ENCODE measurements around the gene C13orf42. TPM values are rescaled to one million over a fixed set of nuclear protein-coding genes. Genes with fewer than 3 reads are reported as not detected.

The C13orf42 gene
- total and polyA plus RNA-seq, 4 donors: 0.06 to 0.20 (median 0.12) TPM

- no peak overlapping the region for H3K4me3 ChIP-seq (ENCODE audit: low read depth, low read length)
- WGBS (ENCODE audit: insufficient coverage): 97% methylated on average over 4 of the region's 5 CpGs
- H3K27me3 ChIP-seq (ENCODE audit: control insufficient read depth, insufficient read depth, low read length): no peaks in the 10 kb centered on the region
- H3K4me1 ChIP-seq (ENCODE audit: control insufficient read depth, insufficient read depth, low read length): no peaks in the 10 kb centered on the region
- no peaks in the 10 kb centered on the region for H3K36me3 ChIP-seq (ENCODE audit: control insufficient read depth, insufficient read depth, low read length)
- no peak overlapping the region for H3K27ac ChIP-seq (ENCODE audit: low read depth, low read length)
- H3K9me3 ChIP-seq (ENCODE audit: control insufficient read depth, insufficient read depth, low read length): no peaks in the 10 kb centered on the region
- no peak for DNase-seq (ENCODE audit: low read depth in 4 of 6, low spot score in 6 of 6)
Observed at GRCh38 chr13:51041710-51042109, 69.4 kb downstream of the C13orf42 start.

- 67% methylated on average over 1 of the region's 4 CpGs for WGBS (ENCODE audit: insufficient coverage)
- H3K4me1 ChIP-seq (ENCODE audit: control insufficient read depth, insufficient read depth, low read length): no peaks in the 10 kb centered on the region
- no peak overlapping the region for H3K27ac ChIP-seq (ENCODE audit: low read depth, low read length)
- DNase-seq (ENCODE audit: low read depth in 4 of 6, low spot score in 6 of 6): peak in 2 of 6 donors; percentile 81 to 90
- no peak overlapping the region for H3K4me3 ChIP-seq (ENCODE audit: low read depth, low read length)
- H3K9me3 ChIP-seq (ENCODE audit: control insufficient read depth, insufficient read depth, low read length): no peaks in the 10 kb centered on the region
- no peaks in the 10 kb centered on the region for H3K27me3 ChIP-seq (ENCODE audit: control insufficient read depth, insufficient read depth, low read length)
- no peaks in the 10 kb centered on the region for H3K36me3 ChIP-seq (ENCODE audit: control insufficient read depth, insufficient read depth, low read length)
Observed at GRCh38 chr13:51041126-51041525, 69.9 kb downstream of the C13orf42 start.

GRCh38 chr13:51040431-51040830, 70.6 kb downstream of the C13orf42 start:
- WGBS (ENCODE audit: insufficient coverage): 86% methylated on average over 7 of the region's 7 CpGs
- Histone ChIP-seq H3K4me1 (ENCODE audit: control insufficient read depth, insufficient read depth, low read length) (no peaks in the 10 kb centered on the region), H3K36me3 (ENCODE audit: control insufficient read depth, insufficient read depth, low read length) (no peaks in the 10 kb centered on the region)

GRCh38 chr13:51036418-51036817, 74.7 kb downstream of the C13orf42 start:
- no peaks in the 10 kb centered on the region for H3K4me1 ChIP-seq (ENCODE audit: control insufficient read depth, insufficient read depth, low read length)
- no peak overlapping the region for H3K27ac ChIP-seq (ENCODE audit: low read depth, low read length)
- no CpG with 5 or more reads among the region's 2 CpGs for WGBS (ENCODE audit: insufficient coverage)
- H3K27me3 ChIP-seq (ENCODE audit: control insufficient read depth, insufficient read depth, low read length): no peaks in the 10 kb centered on the region
- no peaks in the 10 kb centered on the region for H3K9me3 ChIP-seq (ENCODE audit: control insufficient read depth, insufficient read depth, low read length)
- no peaks in the 10 kb centered on the region for H3K36me3 ChIP-seq (ENCODE audit: control insufficient read depth, insufficient read depth, low read length)
- no peak for DNase-seq (ENCODE audit: low read depth in 4 of 6, low spot score in 6 of 6)
- H3K4me3 ChIP-seq (ENCODE audit: low read depth, low read length): no peak overlapping the region

More at GRCh38 chr13:51040431-51040830, 70.6 kb downstream of the C13orf42 start:
- Histone ChIP-seq H3K9me3 (ENCODE audit: control insufficient read depth, insufficient read depth, low read length) (no peaks in the 10 kb centered on the region), H3K27me3 (ENCODE audit: control insufficient read depth, insufficient read depth, low read length) (no peaks in the 10 kb centered on the region), H3K4me3 (ENCODE audit: low read depth, low read length) (no peak overlapping the region), H3K27ac (ENCODE audit: low read depth, low read length) (no peak overlapping the region)
- DNase-seq (ENCODE audit: low read depth in 4 of 6, low spot score in 6 of 6): no peak

- no peak overlapping the region for H3K27ac ChIP-seq (ENCODE audit: low read depth, low read length)
- H3K4me1 ChIP-seq (ENCODE audit: control insufficient read depth, insufficient read depth, low read length): no peaks in the 10 kb centered on the region
- 40% methylated on average over 1 of the region's 2 CpGs for WGBS (ENCODE audit: insufficient coverage)
- no peaks in the 10 kb centered on the region for H3K9me3 ChIP-seq (ENCODE audit: control insufficient read depth, insufficient read depth, low read length)
- H3K36me3 ChIP-seq (ENCODE audit: control insufficient read depth, insufficient read depth, low read length): no peaks in the 10 kb centered on the region
- no peaks in the 10 kb centered on the region for H3K27me3 ChIP-seq (ENCODE audit: control insufficient read depth, insufficient read depth, low read length)
- DNase-seq (ENCODE audit: low read depth in 4 of 6, low spot score in 6 of 6): no peak
- no peak overlapping the region for H3K4me3 ChIP-seq (ENCODE audit: low read depth, low read length)
Observed at GRCh38 chr13:51035978-51036377, 75.1 kb downstream of the C13orf42 start.

- Histone ChIP-seq H3K9me3 (ENCODE audit: control insufficient read depth, insufficient read depth, low read length) (no peaks in the 10 kb centered on the region), H3K36me3 (ENCODE audit: control insufficient read depth, insufficient read depth, low read length) (no peaks in the 10 kb centered on the region), H3K27ac (ENCODE audit: low read depth, low read length) (no peak overlapping the region), H3K27me3 (ENCODE audit: control insufficient read depth, insufficient read depth, low read length) (no peaks in the 10 kb centered on the region), H3K4me1 (ENCODE audit: control insufficient read depth, insufficient read depth, low read length) (no peaks in the 10 kb centered on the region), H3K4me3 (ENCODE audit: low read depth, low read length) (no peak overlapping the region)
- 75% methylated on average over 3 of the region's 4 CpGs for WGBS (ENCODE audit: insufficient coverage)
- no peak for DNase-seq (ENCODE audit: low read depth in 4 of 6, low spot score in 6 of 6)
Observed at GRCh38 chr13:51035469-51035868, 75.6 kb downstream of the C13orf42 start.

- Histone ChIP-seq H3K4me1 (ENCODE audit: control insufficient read depth, insufficient read depth, low read length) (no peaks in the 10 kb centered on the region), H3K27ac (ENCODE audit: low read depth, low read length) (no peak overlapping the region), H3K36me3 (ENCODE audit: control insufficient read depth, insufficient read depth, low read length) (no peaks in the 10 kb centered on the region), H3K9me3 (ENCODE audit: control insufficient read depth, insufficient read depth, low read length) (no peaks in the 10 kb centered on the region), H3K27me3 (ENCODE audit: control insufficient read depth, insufficient read depth, low read length) (no peaks in the 10 kb centered on the region), H3K4me3 (ENCODE audit: low read depth, low read length) (no peak overlapping the region)
- 83% methylated on average over 2 of the region's 3 CpGs for WGBS (ENCODE audit: insufficient coverage)
- DNase-seq (ENCODE audit: low read depth in 4 of 6, low spot score in 6 of 6): no peak
Observed at GRCh38 chr13:51034906-51035305, 76.2 kb downstream of the C13orf42 start.

- no peaks in the 10 kb centered on the region for H3K9me3 ChIP-seq (ENCODE audit: control insufficient read depth, insufficient read depth, low read length)
Observed at GRCh38 chr13:51033421-51034185, 77.5 kb downstream of the C13orf42 start.

GRCh38 chr13:51032831-51033230, 78.2 kb downstream of the C13orf42 start:
- no peak for DNase-seq (ENCODE audit: low read depth in 4 of 6, low spot score in 6 of 6)
- no CpG with 5 or more reads among the region's 3 CpGs for WGBS (ENCODE audit: insufficient coverage)
- H3K27ac ChIP-seq (ENCODE audit: low read depth, low read length): no peak overlapping the region
- H3K27me3 ChIP-seq (ENCODE audit: control insufficient read depth, insufficient read depth, low read length): no peaks in the 10 kb centered on the region
- no peak overlapping the region for H3K4me3 ChIP-seq (ENCODE audit: low read depth, low read length)
- H3K9me3 ChIP-seq (ENCODE audit: control insufficient read depth, insufficient read depth, low read length): no peaks in the 10 kb centered on the region
- H3K36me3 ChIP-seq (ENCODE audit: control insufficient read depth, insufficient read depth, low read length): no peaks in the 10 kb centered on the region
- H3K4me1 ChIP-seq (ENCODE audit: control insufficient read depth, insufficient read depth, low read length): no peaks in the 10 kb centered on the region

More at GRCh38 chr13:51033421-51034185, 77.5 kb downstream of the C13orf42 start:
- Histone ChIP-seq H3K27me3 (ENCODE audit: control insufficient read depth, insufficient read depth, low read length) (no peaks in the 10 kb centered on the region), H3K4me1 (ENCODE audit: control insufficient read depth, insufficient read depth, low read length) (no peaks in the 10 kb centered on the region), H3K27ac (ENCODE audit: low read depth, low read length) (no peak overlapping the region), H3K4me3 (ENCODE audit: low read depth, low read length) (no peak overlapping the region), H3K36me3 (ENCODE audit: control insufficient read depth, insufficient read depth, low read length) (no peaks in the 10 kb centered on the region)
- peak in 2 of 6 donors; percentile 31 to 92 for DNase-seq (ENCODE audit: low read depth in 4 of 6, low spot score in 6 of 6)
- 55% methylated on average over 3 of the region's 5 CpGs for WGBS (ENCODE audit: insufficient coverage)

Measured in spinal cord (tissue), 10 donors.